Measurements from ENCODE around the gene C2orf76.

DNA sequence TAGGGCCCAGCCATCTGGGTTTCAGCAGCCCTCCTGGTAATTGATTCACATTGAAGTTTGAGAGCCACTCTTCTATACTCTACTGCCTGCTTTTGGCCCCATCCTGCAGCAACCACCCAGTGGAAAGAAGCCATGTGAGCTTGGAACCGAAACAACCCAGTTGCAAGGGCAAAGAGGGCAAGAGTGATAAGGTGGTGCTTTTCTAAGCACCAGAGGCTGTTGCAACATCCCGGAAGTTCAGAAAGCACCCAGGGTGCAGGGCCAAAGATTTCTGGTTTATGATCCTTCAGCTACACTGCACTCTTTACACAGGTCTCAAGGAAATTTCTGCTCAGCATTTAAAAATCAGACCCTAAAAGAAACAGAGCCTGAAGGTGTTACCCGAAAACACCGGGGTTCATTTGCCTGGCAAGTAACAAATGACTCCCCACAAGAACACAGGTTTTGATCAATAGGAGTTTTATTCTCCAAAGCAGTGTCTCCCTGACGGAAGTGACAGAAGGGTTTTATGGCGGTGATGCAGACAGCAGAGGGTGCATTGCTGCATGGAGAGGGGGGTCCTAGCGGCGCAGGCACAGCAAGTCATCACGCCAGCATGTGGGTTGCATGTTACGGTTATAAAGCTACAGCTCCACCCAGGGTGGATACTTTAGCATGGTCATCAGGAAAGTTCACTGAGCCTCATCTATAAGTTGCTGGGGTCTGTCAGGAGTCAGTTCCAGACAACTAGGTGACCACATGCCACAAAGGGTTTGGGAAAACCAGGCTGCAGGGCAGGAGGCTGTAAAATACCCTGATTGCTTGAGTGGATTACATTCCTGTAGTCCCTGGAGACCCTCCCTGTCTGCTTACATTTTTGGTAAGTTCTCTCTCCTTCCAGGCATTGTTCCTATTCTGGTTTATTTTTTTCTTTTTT is 36.3 kb upstream of the C2orf76 start:
- TF ChIP-seq, protein P1, sequence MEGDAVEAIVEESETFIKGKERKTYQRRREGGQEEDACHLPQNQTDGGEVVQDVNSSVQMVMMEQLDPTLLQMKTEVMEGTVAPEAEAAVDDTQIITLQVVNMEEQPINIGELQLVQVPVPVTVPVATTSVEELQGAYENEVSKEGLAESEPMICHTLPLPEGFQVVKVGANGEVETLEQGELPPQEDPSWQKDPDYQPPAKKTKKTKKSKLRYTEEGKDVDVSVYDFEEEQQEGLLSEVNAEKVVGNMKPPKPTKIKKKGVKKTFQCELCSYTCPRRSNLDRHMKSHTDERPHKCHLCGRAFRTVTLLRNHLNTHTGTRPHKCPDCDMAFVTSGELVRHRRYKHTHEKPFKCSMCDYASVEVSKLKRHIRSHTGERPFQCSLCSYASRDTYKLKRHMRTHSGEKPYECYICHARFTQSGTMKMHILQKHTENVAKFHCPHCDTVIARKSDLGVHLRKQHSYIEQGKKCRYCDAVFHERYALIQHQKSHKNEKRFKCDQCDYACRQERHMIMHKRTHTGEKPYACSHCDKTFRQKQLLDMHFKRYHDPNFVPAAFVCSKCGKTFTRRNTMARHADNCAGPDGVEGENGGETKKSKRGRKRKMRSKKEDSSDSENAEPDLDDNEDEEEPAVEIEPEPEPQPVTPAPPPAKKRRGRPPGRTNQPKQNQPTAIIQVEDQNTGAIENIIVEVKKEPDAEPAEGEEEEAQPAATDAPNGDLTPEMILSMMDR (IDR thresholded peaks at IDR 0.05), result no peak
- no peak for TF ChIP-seq POLR2A (IDR thresholded peaks at IDR 0.05)

Data from adrenal gland (tissue), 5 donors.